Upper lobe of left lung (tissue), 4 donors: ENCODE results near the gene SCARB1.

Experiments
- CTCF ChIP-seq, 6 experiments: fragments of 450-650 bp in 4 of 6; fragments of 200-600 bp in 2 of 6; sonication (generic) in 2 of 6; IDR thresholded peaks; one replicate each; pipeline ENCODE4 v1.5.1; 2016 to 2019; ENCODE audit warnings: antibody characterized with exemption in 6 of 6
- EP300 ChIP-seq, 4 donors: sonication (generic); formaldehyde crosslinking; IDR thresholded peaks; one replicate each; pipeline ENCODE4 v1.5.1; 2017; ENCODE audit warnings: antibody characterized with exemption in 4 of 4, control low read depth in 2 of 4
- POLR2A ChIP-seq, 4 donors: fragments of 450-650 bp; IDR thresholded peaks; one replicate each; pipeline ENCODE4 v1.5.1; 2016 to 2017; ENCODE audit warnings: antibody characterized with exemption in 4 of 4, mild to moderate bottlenecking in 2 of 4
- POLR2AphosphoS5 ChIP-seq, 2 donors: sonication (generic); formaldehyde crosslinking; IDR thresholded peaks; one replicate each; pipeline ENCODE4 v1.5.1; 2017; ENCODE audit warnings: antibody characterized with exemption in 2 of 2

GRCh38 chr12:124739953-124740561, 123.6 kb downstream of the SCARB1 start:
- TF ChIP-seq CTCF (IDR thresholded peaks at IDR 0.05) = no peak
- TF ChIP-seq POLR2A (IDR thresholded peaks at IDR 0.05) = no peak
- no peak for TF ChIP-seq POLR2AphosphoS5 (IDR thresholded peaks at IDR 0.05)
- no peak for TF ChIP-seq EP300 (IDR thresholded peaks at IDR 0.05)
